ENCODE data around the gene NFE2. TPM values are rescaled to one million over a fixed set of nuclear protein-coding genes. Genes with fewer than 3 reads are reported as not detected.
A peak's percentile ranks its signal among the peaks of the same experiment; 100 is the strongest.

NFE2 gene
- total and polyA plus RNA-seq, 2 of the 8 experiments (the other 6 are each of a cell fraction or from before 2014, with no cell fraction given) = 2.0 to 6.1 TPM

DNA sequence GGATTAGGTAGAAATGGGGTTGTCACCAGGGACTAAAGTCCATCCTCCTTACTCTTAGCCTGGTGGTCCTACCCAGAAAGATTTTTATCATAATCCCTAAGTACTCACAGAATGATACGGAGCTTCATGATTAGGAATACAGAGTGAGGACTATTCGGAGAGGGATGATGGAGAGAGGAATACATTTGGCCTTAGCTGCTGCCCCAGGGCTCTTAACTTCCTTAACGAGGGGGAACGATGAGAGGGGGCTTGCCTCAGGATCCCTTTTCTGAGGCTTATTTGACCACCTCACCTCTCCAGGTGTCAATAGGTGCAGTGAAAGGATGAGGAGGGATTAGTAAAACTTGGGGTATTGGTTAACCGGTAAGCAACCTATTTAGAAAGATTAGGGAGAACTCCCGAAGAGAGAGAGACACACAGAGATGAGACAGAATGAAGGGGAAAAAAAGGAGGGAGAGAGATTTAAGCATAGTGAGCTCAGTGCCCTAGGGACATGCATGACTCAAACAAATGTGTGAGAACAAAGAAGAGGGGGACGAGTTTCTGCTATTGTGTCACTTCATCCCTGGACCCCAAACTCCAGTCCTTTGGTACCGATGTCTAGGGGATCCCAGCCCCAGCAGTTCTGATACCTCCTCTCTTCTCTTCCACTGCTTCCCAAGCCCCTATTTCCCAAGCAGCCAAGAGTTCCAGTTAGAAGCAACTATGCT is 1.1 kb downstream of the NFE2 start:
- H4K91ac ChIP-seq (replicated peaks; ENCODE audit: insufficient read length, low read length) = peak overlapping the region; percentile 5
- H4K5ac ChIP-seq (ENCODE audit: insufficient read length, low read depth, low read length) = no peak overlapping the region
- WGBS, 2 experiments (ENCODE audit: extremely low coverage in 1 of 2, insufficient coverage in 1 of 2, insufficient read length in 1 of 2, insufficient replicate concordance in 2 of 2, low coverage in 1 of 2, low lambda C conversion rate in 2 of 2, missing lambda C conversion rate in 1 of 2) = 88% methylated on average over 8 of the region's 8 CpGs; no CpG with 5 or more reads in 1 of the 2 experiments
- ChIA-PET CTCF (ENCODE audit: partially characterized antibody) (interaction anchor here (0.7 to 14.9 kb wide), 18 partner anchors 8 to 119 kb away, joined by 3 to 618 read pairs (median 6); partner anchors contain the start of gene COPZ1), POLR2A (ENCODE audit: partially characterized antibody) (interaction anchor here (0.8 to 4.8 kb wide), 15 partner anchors 8 to 59 kb away, joined by 3 to 105 read pairs (median 6); partner anchors contain the start of genes CBX5, COPZ1 and HNRNPA1)
- H3K23ac ChIP-seq (ENCODE audit: insufficient read length) = no peak overlapping the region
- H2BK15ac ChIP-seq (ENCODE audit: low read length) = no peak overlapping the region
- no peak for DNase-seq (ENCODE audit: low read depth in 1 of 2, low spot score in 2 of 2)
- H3K4ac ChIP-seq (replicated peaks; ENCODE audit: insufficient read length, low read depth, low read length) = no peak overlapping the region
- H3K4me1 ChIP-seq (replicated peaks in 1 of 4; ENCODE audit: control insufficient read depth in 3 of 4, insufficient read depth in 4 of 4, low read length in 3 of 4) = peaks cover 12 to 32% (median 21%) of the 10 kb centered on the region in 4 experiments
- H3K79me1 ChIP-seq (ENCODE audit: low read depth, low read length) = no peaks in the 10 kb centered on the region
- H3K18ac ChIP-seq (ENCODE audit: extremely low read depth, low read length) = peak overlapping the region; percentile 55; the same call in 1 of the 2 replicates
- no peak overlapping the region for H3K27ac ChIP-seq (ENCODE audit: low read depth, low read length)
- no peak overlapping the region for H3K14ac ChIP-seq (ENCODE audit: insufficient read length)
- no peak overlapping the region for H3K9ac ChIP-seq (replicated peaks in 1 of 4; ENCODE audit: extremely low read depth in 1 of 4, low read depth in 3 of 4, low read length in 3 of 4)
- H3K9me3 ChIP-seq (ENCODE audit: insufficient read depth in 2 of 2, low read depth in 1 of 2, low read length in 1 of 2) = no peaks in the 10 kb centered on the region
- peak overlapping the region; percentile 24 to 63 (median 46); a peak in 7 of 8 replicates for H3K4me3 ChIP-seq (ENCODE audit: extremely low read depth in 1 of 4, insufficient read depth in 2 of 4, low read depth in 3 of 4, low read length in 4 of 4)
- no peak overlapping the region for H3K56ac ChIP-seq (replicated peaks; ENCODE audit: insufficient read length, low read depth, low read length)
- H3K79me2 ChIP-seq (ENCODE audit: control insufficient read depth in 1 of 2, insufficient read depth in 2 of 2, low read length in 2 of 2) = no peaks in the 10 kb centered on the region
- no peak overlapping the region for H2BK5ac ChIP-seq (ENCODE audit: low read depth, low read length)
- peaks cover 6% of the 10 kb centered on the region; the same call in 1 of the 2 replicates for H3K23me2 ChIP-seq (ENCODE audit: low read depth, low read length)
- H2BK20ac ChIP-seq (ENCODE audit: low read length) = no peak overlapping the region
- 0 out of 2 replicates have a peak overlapping the region, but pooled peaks have one; percentile 10 for H2BK12ac ChIP-seq (ENCODE audit: low read depth, low read length)
- no peaks in the 10 kb centered on the region for H4K20me1 ChIP-seq (replicated peaks in 1 of 2; ENCODE audit: control insufficient read depth in 1 of 2, insufficient read depth in 2 of 2, low read length in 2 of 2)
- FAIRE-seq = no peak
- H3K4me2 ChIP-seq (ENCODE audit: insufficient read depth in 1 of 2, low read depth in 2 of 2, low read length in 2 of 2) = peak overlapping the region; percentile 85 to 97; a peak in 3 of 4 replicates
- H2AK5ac ChIP-seq (ENCODE audit: low read depth, low read length) = no peak overlapping the region
- peaks cover 0 to 7% (median 0%) of the 10 kb centered on the region in 4 experiments; a peak in 1 of 7 replicates for H3K27me3 ChIP-seq (replicated peaks in 1 of 4; ENCODE audit: control insufficient read depth in 3 of 4, extremely low read depth in 1 of 4, insufficient read depth in 3 of 4, low read length in 3 of 4)
- no peak overlapping the region for H2BK120ac ChIP-seq (replicated peaks; ENCODE audit: low read depth, low read length)
- no peak overlapping the region for H4K8ac ChIP-seq (ENCODE audit: extremely low read depth, insufficient read depth, low read length)
- H2AFZ ChIP-seq (ENCODE audit: low read length) = no peak overlapping the region
- H3K36me3 ChIP-seq (ENCODE audit: control insufficient read depth in 2 of 4, insufficient read depth in 4 of 4, low read length in 3 of 4) = no peaks in the 10 kb centered on the region; a peak in 1 of 8 replicates
- TF ChIP-seq, protein P1, sequence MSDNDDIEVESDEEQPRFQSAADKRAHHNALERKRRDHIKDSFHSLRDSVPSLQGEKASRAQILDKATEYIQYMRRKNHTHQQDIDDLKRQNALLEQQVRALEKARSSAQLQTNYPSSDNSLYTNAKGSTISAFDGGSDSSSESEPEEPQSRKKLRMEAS (IDR thresholded peaks at IDR 0.05) = no peak
- no peak for TF ChIP-seq POLR2A (IDR thresholded peaks at IDR 0.05; ENCODE audit: control extremely low read depth in 1 of 2, low read depth in 2 of 2, low read length in 2 of 2)
- TF ChIP-seq BCL11A (IDR thresholded peaks at IDR 0.05; ENCODE audit: low read depth in 2 of 2, low read length in 2 of 2) = no peak
- no peak for TF ChIP-seq KDM4A (IDR thresholded peaks at IDR 0.05; ENCODE audit: low read depth, low read length, severe bottlenecking)
- TF ChIP-seq POU5F1 (IDR thresholded peaks at IDR 0.05; ENCODE audit: low read depth, low read length) = no peak
- no peak for TF ChIP-seq RNF2 (IDR thresholded peaks at IDR 0.05; ENCODE audit: borderline replicate concordance, low read depth, low read length, missing control alignments, poor library complexity, severe bottlenecking)
- TF ChIP-seq KDM1A (IDR thresholded peaks at IDR 0.05; ENCODE audit: borderline replicate concordance, low read length) = no peak
- TF ChIP-seq SRF (IDR thresholded peaks at IDR 0.05; ENCODE audit: low read depth, low read length) = no peak
- TF ChIP-seq TAF1 (IDR thresholded peaks at IDR 0.05; ENCODE audit: low read depth, low read length) = no peak
- no peak for TF ChIP-seq CHD2 (IDR thresholded peaks at IDR 0.05; ENCODE audit: low read length)
- TF ChIP-seq, protein P2, sequence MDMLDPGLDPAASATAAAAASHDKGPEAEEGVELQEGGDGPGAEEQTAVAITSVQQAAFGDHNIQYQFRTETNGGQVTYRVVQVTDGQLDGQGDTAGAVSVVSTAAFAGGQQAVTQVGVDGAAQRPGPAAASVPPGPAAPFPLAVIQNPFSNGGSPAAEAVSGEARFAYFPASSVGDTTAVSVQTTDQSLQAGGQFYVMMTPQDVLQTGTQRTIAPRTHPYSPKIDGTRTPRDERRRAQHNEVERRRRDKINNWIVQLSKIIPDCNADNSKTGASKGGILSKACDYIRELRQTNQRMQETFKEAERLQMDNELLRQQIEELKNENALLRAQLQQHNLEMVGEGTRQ (IDR thresholded peaks at IDR 0.05; ENCODE audit: low read length) = no peak

Measured in H1 (cell line).